SIG-M5 treated with dmso at 0.1 percent for 504 hours (cell line): ENCODE measurements around the gene CAV2.

Experiments
- DNase-seq: peaks from one replicate; lab custom pipeline; 2025; ENCODE audit not compliant: unreplicated experiment; lab: John Stamatoyannopoulos, UW

Gene CAV2

DNA sequence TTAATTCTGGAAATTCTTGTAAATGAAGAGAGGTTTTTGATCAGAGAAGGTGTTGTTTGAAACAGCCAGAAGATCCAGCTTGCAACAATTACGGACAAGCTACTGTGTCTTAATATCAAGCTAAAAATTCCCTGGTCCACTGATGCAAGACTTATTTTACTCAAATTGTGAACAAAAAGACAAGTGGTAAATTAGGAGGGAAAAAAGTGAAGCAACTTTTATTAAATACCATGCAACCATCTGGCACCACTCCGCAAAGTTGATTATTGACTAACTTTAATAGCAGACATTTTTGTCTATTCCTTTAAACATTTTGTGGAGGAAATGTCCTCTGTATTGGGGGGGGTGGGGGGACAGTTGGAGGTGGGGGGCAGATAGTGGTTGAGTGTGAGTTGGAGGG is 5.1 kb upstream of the CAV2 start:
- no peak for DNase-seq

DNA sequence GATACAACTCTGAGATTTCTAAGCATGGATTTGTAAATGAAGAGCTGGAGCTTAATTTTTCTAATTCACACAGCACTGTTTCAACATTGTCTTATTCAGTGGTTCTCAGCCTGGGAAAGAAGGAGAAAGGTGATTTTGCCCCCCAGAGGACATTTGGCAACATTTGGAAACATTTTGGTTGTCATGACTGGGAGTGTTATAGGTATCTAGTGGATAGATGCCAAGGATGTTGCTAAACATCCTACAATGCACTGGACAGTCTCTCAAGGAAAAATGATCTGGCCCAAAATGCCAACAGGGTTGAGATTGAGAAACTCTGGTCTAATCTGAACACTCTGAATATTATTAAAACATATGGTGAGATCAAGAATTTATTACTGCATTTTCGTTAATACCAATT is 3.8 kb upstream of the CAV2 start:
- DNase-seq = no peak

DNA sequence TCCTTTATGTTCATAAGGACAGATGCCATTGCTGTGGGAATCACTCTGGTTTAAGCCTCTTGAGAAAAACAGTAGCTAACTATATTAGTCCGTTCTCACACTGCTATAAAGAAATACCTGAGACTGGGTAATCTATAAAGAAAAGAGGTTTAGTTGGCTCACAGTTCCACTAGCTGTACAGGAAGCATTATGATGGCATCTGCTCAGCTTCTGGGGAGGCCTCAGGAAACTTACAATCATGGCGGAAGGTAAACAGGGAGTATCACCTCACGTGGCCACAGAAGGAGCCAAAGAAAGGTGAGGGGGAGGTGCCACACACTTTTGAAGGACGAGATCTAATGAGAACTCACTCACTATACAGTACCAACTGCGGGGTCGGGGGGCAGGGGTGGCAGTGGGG is 2.9 kb upstream of the CAV2 start:
- no peak for DNase-seq

DNA sequence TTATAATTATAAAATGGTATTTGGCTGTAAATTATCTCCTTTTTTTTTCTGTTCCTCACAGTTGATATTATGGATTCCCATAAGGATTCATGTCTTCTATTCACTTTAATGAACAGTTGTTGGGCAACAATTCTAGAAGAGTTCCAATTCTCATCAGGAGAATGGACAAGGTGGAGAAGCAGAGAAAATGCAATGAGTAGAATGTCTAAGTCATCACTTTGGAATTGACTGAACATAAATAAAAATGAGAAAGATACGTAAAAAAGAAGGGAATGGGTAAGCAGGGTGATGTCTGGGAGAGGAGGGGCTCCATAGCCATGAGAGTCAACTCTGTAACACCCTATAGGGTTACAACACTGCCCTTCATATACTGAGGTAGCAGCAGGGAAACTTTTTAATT is 1.8 kb upstream of the CAV2 start:
- no peak for DNase-seq

DNA sequence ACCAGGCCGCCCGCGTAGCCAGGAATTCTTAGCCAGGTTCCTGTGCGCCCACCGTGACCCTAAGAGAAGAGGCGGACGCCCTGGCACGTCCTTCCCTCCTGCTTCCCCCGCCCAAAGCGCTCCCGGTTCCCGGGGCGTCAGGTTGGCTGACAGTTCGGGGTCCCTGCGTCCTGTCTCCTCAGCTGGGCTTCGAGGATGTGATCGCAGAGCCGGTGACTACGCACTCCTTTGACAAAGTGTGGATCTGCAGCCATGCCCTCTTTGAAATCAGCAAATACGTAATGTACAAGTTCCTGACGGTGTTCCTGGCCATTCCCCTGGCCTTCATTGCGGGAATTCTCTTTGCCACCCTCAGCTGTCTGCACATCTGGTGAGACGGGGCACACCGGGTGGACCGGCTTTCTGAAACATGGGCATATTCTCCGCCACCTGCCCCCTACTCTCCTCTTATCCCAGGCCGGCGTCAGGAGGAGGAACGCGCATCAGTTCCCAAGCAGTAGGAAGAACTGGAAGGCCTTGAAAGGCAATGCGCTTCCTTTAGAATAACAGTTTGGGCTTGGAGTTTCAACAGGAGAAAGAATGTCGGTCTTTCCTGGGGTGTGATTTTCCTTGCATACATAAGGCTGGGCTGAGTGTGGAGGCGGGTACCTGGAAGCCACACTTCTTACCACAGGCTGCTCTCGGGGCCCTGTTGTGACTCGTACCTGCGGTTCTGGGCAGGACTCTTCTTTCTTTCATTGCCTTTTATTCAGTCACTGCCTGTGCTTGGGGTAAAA is 728 bp downstream of the CAV2 start:
- DNase-seq = no peak

DNA sequence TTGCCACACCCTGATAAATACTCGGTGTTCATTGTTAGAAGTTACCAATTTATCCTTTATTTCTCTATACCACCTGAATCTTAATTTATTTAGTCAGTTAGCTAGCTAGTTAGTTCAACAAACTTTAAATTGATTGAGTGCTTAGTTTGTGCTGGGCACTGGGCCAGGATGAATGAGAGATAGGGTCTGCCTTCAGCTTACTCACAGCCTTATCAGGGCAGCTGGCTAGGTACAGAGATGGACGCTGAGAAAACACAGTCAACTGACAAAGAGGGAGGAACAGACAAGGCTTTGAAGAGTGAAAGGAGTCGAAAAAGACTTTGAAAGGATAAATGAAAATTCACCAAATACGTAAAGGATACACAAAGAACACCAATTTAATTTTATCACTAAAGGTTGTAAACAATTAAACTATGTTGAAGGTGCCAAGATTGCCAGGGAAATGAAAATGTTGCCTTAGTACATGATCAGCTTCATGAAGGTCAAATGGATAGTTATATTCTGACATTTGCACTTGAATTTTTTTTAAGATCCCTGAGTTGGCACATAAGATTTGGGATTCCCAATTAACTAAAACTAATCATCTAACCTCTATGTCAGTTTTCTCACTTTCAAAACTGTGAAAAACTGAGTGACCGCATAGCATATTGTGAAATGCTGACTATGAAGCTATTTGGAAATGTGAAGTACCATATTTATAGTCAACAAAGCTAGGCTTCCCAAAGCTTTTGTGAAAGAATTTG is 2.1 kb downstream of the CAV2 start:
- no peak for DNase-seq

DNA sequence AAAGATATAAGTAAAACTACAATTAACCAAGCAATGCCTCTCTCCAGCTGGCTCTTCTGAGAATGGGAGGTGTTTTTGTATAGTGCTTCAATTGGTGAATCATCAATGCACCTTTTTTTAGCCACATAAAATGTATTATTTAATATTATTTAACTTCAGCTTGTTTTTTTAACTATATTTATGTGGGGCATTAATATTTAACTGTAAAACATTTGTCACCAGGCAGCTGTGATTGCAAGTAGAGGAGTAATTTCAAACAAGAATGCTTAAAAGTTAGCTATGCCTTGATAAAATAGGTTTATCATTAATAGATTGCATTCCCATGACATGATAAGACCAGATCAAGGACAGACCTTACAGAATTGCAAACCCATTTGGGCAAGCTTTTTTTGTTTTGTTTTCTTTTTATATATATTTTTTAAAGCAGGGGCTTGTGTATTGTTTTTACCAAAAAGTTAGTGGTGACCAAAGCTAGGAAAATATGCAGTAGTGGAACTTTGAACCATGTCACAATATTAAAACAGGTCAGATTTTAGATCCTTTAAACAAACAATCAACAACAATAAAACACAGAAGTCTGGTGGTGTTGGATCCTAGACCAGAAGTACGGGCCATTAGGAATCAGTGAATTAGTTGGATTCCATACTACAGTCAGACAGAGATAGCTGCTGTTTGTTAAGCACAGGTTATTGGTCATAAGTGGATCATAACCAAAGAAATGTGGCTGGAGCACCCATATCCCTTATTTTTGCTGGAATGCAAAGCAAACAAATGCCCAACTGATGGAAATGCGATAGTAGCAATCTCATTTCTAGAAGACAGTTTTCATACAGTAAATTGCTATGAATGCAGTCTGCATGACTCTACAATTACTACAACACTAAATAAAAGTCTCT is 2.9 kb downstream of the CAV2 start:
- DNase-seq = no peak

DNA sequence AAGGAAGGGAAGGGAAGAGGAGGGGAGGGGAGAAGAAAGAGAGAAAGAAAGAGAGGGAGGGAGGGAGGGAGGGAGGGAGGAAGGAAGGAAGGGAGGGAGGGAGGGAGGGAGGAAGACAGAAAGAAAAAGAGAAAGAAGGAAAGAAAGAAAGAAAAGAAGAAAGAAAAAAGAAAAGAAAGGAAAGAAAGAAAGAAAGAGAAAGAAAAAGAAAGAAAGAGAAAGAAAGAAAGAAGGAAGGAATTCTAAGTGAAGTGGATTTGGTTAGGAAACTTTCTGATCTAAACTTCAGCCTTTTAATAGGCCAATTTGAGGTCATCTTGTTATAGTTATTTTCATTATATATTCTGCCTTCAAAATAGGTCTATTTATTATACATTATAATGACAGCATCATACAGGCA is 4.3 kb downstream of the CAV2 start:
- DNase-seq = no peak

DNA sequence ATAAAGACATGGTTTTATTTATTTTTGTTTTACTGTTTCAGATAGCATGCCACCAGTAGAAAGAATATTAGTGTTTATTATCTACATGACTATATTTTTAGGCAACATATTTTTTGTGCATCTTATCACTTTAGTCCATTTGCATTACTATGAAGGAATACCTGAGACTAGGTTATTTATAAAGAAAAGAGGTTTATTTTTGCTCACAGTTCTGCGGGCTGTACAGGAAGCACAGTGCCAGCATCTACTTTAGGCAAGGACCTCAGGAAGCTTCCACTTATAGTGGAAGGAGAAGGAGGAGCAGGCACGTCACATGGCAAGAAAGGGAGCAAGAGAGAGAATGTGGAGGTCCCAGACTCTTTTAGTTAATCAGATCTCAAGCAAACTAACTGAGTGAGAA is 5.7 kb downstream of the CAV2 start:
- no peak for DNase-seq

DNA sequence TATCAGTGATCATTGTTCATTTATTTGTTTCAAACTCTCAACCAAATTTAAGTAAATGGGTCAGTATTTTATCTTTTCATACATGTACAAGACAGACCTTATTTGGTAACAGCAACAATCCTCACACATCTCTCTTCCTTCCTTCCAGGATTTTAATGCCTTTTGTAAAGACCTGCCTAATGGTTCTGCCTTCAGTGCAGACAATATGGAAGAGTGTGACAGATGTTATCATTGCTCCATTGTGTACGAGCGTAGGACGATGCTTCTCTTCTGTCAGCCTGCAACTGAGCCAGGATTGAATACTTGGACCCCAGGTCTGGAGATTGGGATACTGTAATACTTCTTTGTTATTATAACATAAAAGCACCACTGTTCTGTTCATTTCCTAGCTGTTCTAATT is 6.3 kb downstream of the CAV2 start:
- DNase-seq = no peak

DNA sequence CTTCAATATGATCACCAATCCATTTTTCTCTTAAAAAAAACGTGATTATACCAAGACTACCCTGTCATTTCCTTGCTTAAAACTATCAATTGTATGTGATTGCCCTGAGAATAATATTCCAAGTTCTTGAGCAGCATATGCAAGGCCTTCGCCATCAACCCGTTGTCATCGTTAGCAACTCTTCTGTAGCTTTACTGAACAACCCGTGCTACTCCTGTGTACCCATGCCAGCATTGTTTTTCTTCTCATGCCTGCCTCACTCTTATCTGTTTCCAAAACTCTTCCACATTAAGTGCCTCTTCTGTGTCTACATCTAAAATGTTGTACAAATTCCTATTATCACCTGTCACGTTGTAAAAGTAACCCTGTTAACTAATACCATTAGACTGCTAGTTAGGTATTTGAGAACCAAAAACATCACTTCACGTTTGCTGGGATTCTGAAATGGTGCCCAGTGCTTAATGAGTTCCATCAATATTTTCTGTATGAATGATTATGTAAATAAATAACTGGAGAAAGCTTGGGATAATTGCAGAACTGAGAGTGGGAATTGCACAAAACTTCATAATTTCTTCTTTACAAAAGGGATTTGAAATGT is 10.5 kb downstream of the CAV2 start:
- no peak for DNase-seq

DNA sequence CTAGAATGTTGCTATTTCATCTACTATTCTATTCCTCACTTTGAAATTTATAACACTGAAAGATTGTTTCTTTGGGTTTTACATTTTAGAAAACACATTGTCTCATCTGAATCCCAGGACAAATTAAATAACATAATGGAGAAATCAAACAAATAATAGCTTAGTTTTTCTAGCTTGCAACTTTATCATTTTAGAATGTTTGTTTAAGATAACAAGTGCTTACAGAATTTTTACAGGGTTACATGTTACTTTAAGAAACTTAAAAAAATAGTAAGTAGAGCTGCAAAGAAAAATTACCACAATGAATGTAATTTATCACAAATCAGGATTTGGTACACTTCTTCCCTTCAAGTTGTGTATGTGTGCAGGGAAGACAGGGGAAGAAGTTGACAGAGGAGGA is 11.3 kb downstream of the CAV2 start:
- no peak for DNase-seq

DNA sequence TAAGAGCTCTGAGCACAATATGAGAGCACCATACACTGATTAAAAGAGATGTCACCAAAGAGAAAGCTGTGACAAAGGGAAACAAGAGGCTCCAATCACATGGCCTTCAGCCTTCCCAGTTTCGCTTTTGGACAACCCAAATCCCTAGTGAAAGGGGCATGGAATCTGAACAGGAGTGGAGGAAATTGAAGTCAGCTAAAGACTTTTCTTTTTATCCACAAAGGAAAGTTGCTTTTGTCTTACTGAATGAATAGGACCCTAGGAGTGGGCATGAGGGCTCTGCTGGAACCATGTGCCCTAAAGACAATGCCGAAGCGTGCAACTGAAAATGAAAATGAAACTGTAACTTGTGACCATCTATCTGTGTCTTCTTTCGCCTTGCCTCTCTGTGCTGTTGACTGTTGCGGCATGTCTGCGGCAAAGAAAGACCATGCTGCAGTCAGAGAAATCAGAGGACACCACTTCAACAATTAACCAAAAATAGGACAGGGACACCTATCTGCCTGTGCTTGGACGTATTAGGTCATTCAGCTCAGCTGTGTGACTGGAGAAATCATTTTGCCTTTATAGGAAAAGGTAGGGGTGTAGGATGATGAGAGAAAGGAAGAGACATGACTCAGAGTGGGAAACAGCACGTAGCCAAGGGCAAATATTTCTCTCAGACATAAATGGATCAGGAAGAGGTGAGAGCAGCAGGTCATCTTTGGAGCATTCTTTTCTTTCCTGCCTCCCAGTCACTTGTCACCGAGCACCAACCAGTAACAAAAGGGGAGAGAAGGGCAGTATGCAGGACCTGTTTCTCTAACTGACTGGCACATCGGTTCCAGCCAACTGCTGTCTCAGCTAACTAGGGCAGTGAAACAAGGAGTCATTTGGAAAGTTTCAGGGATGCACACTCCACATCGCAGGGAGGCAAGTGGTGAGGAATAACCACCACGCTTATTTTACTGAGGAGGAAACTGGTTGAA is 12.3 kb downstream of the CAV2 start:
- DNase-seq = peak; percentile 7

DNA sequence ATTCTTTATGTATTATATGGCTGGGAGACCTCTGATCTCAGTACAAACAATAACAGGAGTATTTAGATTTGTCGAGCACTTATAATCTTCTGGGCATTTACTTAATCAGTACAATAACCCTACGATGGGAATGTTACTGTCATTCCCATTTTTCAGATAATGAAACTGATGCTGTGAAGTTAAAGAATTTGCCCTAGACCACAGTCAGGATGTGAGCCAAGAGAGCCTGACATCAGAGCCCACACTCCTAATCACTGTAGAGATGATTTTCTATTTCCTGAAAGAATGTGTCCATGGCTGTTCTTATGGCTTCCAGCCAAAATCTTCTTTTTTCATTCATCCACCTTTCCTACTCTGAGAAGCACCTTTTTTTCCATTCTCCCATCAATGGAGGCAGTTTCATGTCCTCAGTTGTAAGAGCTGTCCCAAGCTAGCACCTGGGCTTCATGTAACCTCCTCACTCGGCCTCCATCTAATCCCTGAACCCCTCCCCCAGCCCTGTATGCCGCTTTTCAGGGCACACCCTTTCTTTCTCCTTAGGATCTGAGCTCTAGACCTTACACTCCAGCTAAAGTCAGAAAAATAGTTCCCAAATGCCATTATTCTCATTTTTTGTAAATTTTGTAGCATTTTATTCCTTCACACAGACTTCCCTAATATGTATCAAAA is 13.1 kb downstream of the CAV2 start:
- no peak for DNase-seq

DNA sequence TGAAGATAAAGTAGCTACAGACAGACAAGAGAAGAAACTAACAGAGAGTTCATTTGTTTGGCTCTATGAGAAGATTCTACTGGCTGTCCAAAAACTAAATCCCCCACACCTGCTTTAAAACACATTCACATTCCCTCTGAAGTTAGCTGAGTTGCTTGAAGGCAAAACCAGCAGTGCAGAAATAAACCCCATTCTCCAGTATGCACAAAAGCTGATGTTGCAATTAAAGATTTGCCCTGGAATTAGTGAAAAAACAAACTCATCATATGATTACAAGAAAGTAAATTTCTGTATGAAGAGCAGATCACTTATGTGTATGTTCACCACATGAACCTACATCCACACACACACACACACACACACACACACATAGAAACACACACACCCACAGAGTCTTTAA is 16.0 kb downstream of the CAV2 start:
- DNase-seq = no peak

DNA sequence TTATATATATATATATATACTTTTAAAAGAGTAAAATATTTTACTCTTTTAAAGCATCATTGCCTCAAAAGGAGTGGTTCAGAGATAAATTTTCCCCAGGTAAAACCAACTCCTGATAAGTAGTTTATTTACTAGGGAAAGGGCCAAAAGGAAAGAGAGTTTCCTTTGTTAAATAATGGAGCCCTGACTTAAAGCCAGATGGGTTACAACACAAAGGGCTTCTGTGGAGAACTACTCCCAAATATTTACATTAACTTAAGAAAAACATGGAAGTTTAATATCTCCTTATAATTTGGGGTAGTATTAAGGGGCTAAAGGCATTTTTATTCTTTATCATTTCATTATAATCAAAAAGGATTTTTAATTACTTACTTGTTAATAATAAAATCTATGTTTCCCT is 16.8 kb downstream of the CAV2 start:
- no peak for DNase-seq

DNA sequence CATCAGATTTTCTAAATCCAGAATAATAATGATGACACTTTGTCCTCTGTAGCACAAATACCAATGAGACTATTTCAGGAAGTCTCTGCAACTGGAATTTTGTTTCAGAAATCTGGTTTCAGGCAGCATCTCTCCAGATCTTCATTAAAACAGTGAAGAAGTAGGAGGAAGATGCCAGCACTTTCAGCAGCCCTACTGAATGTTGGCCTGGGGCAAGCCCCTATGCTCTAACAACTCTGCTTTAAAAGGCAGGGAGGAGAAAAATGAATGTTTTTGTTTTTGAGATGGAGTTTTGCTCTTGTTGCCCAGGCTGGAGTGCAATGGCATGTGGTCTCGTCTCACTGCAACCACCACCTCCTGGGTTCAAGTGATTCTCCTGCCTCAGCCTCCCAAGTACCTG is 18.1 kb downstream of the CAV2 start:
- DNase-seq = no peak

DNA sequence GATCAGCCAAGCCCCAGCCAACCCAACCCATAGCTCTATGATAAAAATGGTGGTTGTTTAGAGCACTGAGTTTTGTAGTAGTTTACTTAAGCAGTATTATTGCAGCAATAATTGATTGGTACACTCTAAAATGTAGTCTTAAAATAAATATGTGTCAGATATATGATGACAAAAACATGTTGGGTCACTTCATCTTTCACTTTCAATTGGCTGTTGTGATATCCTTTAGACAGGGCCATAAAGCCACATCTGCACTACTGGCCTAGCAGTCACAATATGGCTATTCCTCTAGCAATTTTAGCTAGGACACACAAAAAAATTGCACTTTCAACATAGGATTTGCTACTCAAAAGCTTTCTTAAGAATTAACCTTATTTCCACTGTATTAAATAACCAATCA is 19.4 kb downstream of the CAV2 start:
- no peak for DNase-seq

DNA sequence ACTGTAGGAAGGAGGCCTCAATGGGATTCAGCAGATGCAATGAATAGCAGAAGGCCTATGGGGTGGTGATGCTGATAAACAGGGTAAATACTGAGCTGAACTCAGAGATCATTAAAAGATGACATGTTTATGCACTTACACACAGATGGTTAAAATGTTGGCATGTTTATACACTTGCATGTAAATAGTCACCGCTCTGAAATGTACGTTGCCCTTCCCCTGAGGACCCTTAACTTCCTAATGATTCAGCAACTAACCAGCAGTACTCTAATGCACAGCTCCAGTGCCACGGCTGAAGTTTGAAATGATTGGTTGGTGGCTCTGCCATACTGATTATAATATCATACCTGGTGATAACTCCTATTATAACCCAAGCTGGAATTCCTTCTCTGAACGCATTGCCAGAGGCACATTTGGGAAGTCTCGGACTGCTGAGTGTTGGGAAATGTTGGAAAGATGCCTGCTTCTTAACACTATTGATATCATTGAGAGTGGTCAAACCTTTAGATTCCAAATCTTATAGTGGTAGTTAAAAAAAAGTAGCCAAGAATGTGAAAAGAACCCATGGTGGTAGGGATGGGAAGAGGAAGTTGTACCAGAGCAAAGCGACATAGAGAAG is 21.6 kb downstream of the CAV2 start:
- no peak for DNase-seq
